Fibroblast of lung (primary cell): ENCODE measurements around the gene PTTG1IP2.

Source experiments
- EZH2 ChIP-seq: IDR thresholded peaks from 2 replicates; pipeline ENCODE4 v1.5.1; 2012; ENCODE audit warnings: low read length, control low read depth, mild to moderate bottlenecking; ENCODE audit errors: missing control alignments
- TF ChIP-seq, protein P1 (sequence below), 2 donors: IDR thresholded peaks in 1 of 2; conservative IDR thresholded peaks in 1 of 2; 1 replicate in 1 of 2; 2 replicates in 1 of 2; pipeline ENCODE4 v1.5.1; 2011 to 2012; ENCODE audit warnings: low read length in 2 of 2, control low read depth in 1 of 2, inconsistent platforms in 1 of 2, low read depth in 1 of 2, mild to moderate bottlenecking in 1 of 2

DNA sequence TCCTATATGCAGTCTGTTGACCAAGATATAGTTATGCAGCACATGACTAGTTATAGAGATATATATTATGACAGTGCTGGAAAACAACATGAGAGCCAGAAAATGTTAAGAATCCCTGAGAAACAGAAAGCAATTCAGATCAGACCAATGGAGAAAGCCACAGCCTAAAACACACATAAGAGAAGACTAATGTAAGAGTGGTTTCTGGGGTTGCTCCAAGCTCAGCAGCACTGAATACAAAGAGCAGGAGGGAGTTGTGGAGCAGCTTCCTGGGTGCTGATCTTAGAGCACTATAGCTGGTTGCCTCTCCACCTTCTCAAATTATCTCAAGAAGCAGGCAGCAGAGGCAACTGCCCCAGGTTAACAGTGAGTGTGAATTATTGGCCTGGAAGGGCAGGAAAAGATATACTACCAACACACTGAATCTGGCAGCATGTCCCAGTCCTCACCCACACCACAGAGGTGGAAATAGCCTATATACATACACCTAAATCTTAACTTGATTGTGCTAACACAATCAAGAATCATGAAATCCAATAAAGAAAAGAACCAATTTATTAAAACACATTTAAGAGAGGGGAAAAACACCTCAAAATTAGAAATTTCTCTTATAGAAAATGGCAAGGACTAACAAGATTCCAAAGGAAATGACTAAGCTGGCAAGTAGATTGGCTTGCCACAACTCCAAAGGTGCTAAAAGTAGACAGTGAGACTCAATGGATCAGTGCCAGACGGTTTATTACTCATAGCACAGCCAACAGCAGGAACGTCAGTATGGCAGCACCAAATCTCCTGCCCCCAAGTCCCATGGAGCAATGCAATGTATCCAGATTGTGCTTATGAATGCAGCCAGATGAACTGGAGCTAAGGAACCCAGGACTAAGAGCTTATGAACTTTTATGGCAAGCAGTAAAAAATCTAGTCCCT lies 5.1 kb downstream of the PTTG1IP2 start:
- TF ChIP-seq, protein P1, sequence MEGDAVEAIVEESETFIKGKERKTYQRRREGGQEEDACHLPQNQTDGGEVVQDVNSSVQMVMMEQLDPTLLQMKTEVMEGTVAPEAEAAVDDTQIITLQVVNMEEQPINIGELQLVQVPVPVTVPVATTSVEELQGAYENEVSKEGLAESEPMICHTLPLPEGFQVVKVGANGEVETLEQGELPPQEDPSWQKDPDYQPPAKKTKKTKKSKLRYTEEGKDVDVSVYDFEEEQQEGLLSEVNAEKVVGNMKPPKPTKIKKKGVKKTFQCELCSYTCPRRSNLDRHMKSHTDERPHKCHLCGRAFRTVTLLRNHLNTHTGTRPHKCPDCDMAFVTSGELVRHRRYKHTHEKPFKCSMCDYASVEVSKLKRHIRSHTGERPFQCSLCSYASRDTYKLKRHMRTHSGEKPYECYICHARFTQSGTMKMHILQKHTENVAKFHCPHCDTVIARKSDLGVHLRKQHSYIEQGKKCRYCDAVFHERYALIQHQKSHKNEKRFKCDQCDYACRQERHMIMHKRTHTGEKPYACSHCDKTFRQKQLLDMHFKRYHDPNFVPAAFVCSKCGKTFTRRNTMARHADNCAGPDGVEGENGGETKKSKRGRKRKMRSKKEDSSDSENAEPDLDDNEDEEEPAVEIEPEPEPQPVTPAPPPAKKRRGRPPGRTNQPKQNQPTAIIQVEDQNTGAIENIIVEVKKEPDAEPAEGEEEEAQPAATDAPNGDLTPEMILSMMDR (conservative IDR thresholded peaks at IDR 0.05 in 1 of 2, IDR thresholded peaks at IDR 0.05 in 1 of 2; ENCODE audit: low read depth in 1 of 2, low read length in 2 of 2) = no peak
- no peak for TF ChIP-seq EZH2
